Putamen (tissue), 1 donor: Measurements from ENCODE around the gene SGK2.
"Not testable (repeated sequence)": the region's sequence is repeated elsewhere in the genome, so short reads cannot be mapped to it uniquely, and the experiment has no call there.

Experiments used
- DNase-seq: peaks from one replicate; pipeline ENCODE4 v3.0.0-alpha.2; 2016; ENCODE audit warnings: low spot score

Gene SGK2

DNA sequence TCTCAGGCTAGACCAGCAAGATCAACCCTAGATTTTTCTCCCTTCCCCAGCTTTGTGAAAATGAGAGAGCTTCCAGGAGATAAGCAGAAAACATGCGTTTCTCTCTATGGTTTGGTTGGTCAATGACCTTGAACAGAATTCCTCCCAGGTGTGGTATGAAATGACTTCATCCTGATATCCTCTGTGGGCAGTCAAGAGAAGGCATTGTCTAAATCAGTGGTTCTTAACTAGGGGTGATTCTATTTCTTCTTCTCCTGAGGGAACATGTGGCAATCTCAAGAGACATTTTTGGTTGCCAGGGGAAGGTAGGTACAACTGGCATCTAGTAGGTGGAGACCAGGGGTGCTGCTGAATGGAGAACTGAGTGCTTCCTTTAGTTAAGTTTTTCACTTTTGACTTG lies 44.3 kb downstream of the SGK2 start:
- DNase-seq = no peak

GRCh38 chr20:43605715-43606114 lies 46.9 kb downstream of the SGK2 start:
- no peak for DNase-seq

DNA sequence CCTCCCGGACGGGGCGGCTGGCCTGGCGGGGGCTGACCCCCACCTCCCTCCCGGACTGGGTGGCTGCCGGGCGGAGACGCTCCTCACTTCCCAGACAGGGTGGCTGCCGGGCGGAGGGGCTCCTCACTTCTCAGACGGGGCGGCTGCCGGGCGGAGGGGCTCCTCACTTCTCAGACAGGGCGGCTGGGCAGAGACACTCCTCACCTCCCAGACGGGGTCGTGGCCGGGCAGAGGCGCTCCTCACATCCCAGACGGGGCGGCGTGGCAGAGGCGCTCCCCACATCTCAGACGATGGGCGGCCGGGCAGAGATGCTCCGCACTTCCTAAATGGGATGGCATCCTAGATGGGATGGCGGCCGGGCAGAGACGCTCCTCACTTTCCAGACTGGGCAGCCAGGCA lies 48.5 kb downstream of the SGK2 start:
- not testable (repeated sequence) for DNase-seq

GRCh38 chr20:43631598-43631997 lies 72.8 kb downstream of the SGK2 start:
- DNase-seq = no peak
